ENCODE data around the gene ANO3. TPM values are rescaled to one million over a fixed set of nuclear protein-coding genes. Genes with fewer than 3 reads are reported as not detected.

ANO3 gene
- total and polyA plus RNA-seq, 2 donors (not counting 1 experiment from before 2014, with no cell fraction given), result not detected

DNA sequence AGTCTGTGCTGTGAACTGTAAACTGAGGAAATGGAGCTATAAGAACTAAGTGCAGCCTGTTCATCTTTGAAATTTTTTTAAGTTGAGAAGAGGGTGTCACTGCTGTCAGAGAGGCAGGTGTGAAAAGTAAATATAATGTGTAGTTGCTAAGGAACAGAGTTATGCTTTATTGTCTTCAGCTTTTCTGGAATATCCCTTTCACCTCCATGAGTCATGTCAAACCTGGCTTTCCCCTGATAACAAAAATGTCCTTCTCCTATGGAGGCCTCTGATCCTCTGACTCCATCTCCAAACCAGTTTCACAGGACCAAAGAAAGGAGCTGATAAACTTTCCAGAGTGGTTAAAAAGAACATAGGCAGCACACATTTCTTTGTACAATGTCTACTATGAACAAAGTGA lies 252.9 kb downstream of the ANO3 start:
- Histone ChIP-seq H3K4me1 (ENCODE audit: control insufficient read depth in 2 of 2, insufficient read depth in 2 of 2, low read length in 2 of 2) (no peaks in the 10 kb centered on the region), H3K79me2 (ENCODE audit: control insufficient read depth, insufficient read depth, low read length) (no peaks in the 10 kb centered on the region), H3K4me2 (replicated peaks; ENCODE audit: low read depth, low read length, poor library complexity, severe bottlenecking) (no peak overlapping the region), H3K27me3 (replicated peaks in 1 of 4; ENCODE audit: control extremely low read depth in 1 of 4, control insufficient read depth in 3 of 4, insufficient read depth in 4 of 4, low read length in 3 of 4) (no peaks in the 10 kb centered on the region), H3K9ac (ENCODE audit: low read length) (no peak overlapping the region), H3K4me3 (ENCODE audit: control extremely low read depth in 1 of 5, extremely low read depth in 1 of 5, insufficient read depth in 1 of 5, low read depth in 2 of 5, low read length in 4 of 5) (no peak overlapping the region), H2AFZ (ENCODE audit: insufficient read depth, low read depth, low read length, poor library complexity, severe bottlenecking) (no peak overlapping the region), H4K20me1 (ENCODE audit: control insufficient read depth, insufficient read depth, low read length, poor library complexity, severe bottlenecking) (no peaks in the 10 kb centered on the region), H3K9me3 (ENCODE audit: control extremely low read depth in 1 of 3, control insufficient read depth in 2 of 3, insufficient read depth in 1 of 3, low read length in 2 of 3) (no peaks in the 10 kb centered on the region), H3K27ac (ENCODE audit: low read length in 2 of 2) (no peak overlapping the region), H3K36me3 (replicated peaks in 1 of 2; ENCODE audit: control extremely low read depth in 1 of 2, control insufficient read depth in 1 of 2, extremely low read depth in 1 of 2, insufficient read depth in 2 of 2, low read length in 1 of 2) (no peaks in the 10 kb centered on the region)
- Mint-ChIP-seq H3K4me1 (no peaks in the 10 kb centered on the region), H3K9me3 (ENCODE audit: insufficient read depth) (no peaks in the 10 kb centered on the region), H3K27ac (no peak overlapping the region), H3K4me3 (no peak overlapping the region), H3K27me3 (no peaks in the 10 kb centered on the region)
- no peak for ATAC-seq (ENCODE audit: low read depth)
- DNase-seq, result no peak
- TF ChIP-seq, protein P1, sequence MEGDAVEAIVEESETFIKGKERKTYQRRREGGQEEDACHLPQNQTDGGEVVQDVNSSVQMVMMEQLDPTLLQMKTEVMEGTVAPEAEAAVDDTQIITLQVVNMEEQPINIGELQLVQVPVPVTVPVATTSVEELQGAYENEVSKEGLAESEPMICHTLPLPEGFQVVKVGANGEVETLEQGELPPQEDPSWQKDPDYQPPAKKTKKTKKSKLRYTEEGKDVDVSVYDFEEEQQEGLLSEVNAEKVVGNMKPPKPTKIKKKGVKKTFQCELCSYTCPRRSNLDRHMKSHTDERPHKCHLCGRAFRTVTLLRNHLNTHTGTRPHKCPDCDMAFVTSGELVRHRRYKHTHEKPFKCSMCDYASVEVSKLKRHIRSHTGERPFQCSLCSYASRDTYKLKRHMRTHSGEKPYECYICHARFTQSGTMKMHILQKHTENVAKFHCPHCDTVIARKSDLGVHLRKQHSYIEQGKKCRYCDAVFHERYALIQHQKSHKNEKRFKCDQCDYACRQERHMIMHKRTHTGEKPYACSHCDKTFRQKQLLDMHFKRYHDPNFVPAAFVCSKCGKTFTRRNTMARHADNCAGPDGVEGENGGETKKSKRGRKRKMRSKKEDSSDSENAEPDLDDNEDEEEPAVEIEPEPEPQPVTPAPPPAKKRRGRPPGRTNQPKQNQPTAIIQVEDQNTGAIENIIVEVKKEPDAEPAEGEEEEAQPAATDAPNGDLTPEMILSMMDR (IDR thresholded peaks at IDR 0.05), result no peak
- TF ChIP-seq EZH2 (IDR thresholded peaks at IDR 0.05; ENCODE audit: borderline replicate concordance, insufficient read depth, low read depth, low read length, poor library complexity, severe bottlenecking), result no peak
- ChIA-PET POLR2A (no interaction called here), CTCF (no interaction called here)
- intact Hi-C loops (cut with micrococcal nuclease), result no loop called here

DNA sequence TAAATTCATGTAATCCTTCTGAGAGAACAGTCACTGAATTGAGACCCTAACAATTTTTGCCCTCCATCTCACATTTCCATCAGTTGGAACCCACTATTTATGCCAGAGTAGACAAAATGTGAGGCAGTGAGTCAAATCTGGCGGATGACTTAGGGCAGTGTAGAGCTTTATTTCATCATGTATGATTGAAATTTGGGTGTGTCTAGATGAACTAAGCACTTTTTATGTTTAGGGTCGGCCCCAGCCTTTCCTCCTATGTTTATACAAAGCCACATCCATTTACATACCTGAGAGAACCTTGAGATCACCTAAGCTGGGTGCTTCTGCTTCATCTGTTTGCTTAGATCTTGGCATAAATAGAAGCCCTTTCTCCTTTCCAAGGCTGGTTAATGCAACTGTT lies 255.1 kb downstream of the ANO3 start:
- no peaks in the 10 kb centered on the region for H3K79me2 ChIP-seq (ENCODE audit: control insufficient read depth, insufficient read depth, low read length)
- no peak overlapping the region for H3K27ac Mint-ChIP-seq
- WGBS (ENCODE audit: insufficient coverage), result no CpG with 5 or more reads among the region's 2 CpGs
- H3K9me3 Mint-ChIP-seq (ENCODE audit: insufficient read depth), result peaks cover 2% of the 10 kb centered on the region
- no peaks in the 10 kb centered on the region for H3K27me3 Mint-ChIP-seq
- TF ChIP-seq EZH2 (IDR thresholded peaks at IDR 0.05; ENCODE audit: borderline replicate concordance, insufficient read depth, low read depth, low read length, poor library complexity, severe bottlenecking), result no peak
- TF ChIP-seq, protein P1 (IDR thresholded peaks at IDR 0.05), result no peak
- intact Hi-C loops (cut with micrococcal nuclease), result no loop called here
- peaks cover 0 to 4% (median 0%) of the 10 kb centered on the region in 3 donors for H3K9me3 ChIP-seq (ENCODE audit: control extremely low read depth in 1 of 3, control insufficient read depth in 2 of 3, insufficient read depth in 1 of 3, low read length in 2 of 3)
- H3K27me3 ChIP-seq (replicated peaks in 1 of 4; ENCODE audit: control extremely low read depth in 1 of 4, control insufficient read depth in 3 of 4, insufficient read depth in 4 of 4, low read length in 3 of 4), result no peaks in the 10 kb centered on the region
- H2AFZ ChIP-seq (ENCODE audit: insufficient read depth, low read depth, low read length, poor library complexity, severe bottlenecking), result no peak overlapping the region
- no peak overlapping the region for H3K4me3 ChIP-seq (ENCODE audit: control extremely low read depth in 1 of 5, extremely low read depth in 1 of 5, insufficient read depth in 1 of 5, low read depth in 2 of 5, low read length in 4 of 5)
- no peak overlapping the region for H3K4me3 Mint-ChIP-seq
- no peaks in the 10 kb centered on the region for H3K4me1 Mint-ChIP-seq
- H3K27ac ChIP-seq (ENCODE audit: low read length in 2 of 2), result no peak overlapping the region
- ATAC-seq (ENCODE audit: low read depth) (no peak), DNase-seq (no peak)
- no peaks in the 10 kb centered on the region for H3K4me1 ChIP-seq (ENCODE audit: control insufficient read depth in 2 of 2, insufficient read depth in 2 of 2, low read length in 2 of 2)
- H3K9ac ChIP-seq (ENCODE audit: low read length), result no peak overlapping the region
- POLR2A ChIA-PET, result no interaction called here
- H3K36me3 ChIP-seq (replicated peaks in 1 of 2; ENCODE audit: control extremely low read depth in 1 of 2, control insufficient read depth in 1 of 2, extremely low read depth in 1 of 2, insufficient read depth in 2 of 2, low read length in 1 of 2), result no peaks in the 10 kb centered on the region
- CTCF ChIA-PET, result no interaction called here
- no peaks in the 10 kb centered on the region for H4K20me1 ChIP-seq (ENCODE audit: control insufficient read depth, insufficient read depth, low read length, poor library complexity, severe bottlenecking)
- no peak overlapping the region for H3K4me2 ChIP-seq (replicated peaks; ENCODE audit: low read depth, low read length, poor library complexity, severe bottlenecking)
